Right lobe of liver (tissue), 4 donors: ENCODE results near the gene HS3ST3B1.

Source experiments
- CTCF ChIP-seq, 4 donors: fragments of 200-600 bp in 3 of 4; fragments of 450-650 bp in 1 of 4; IDR thresholded peaks; one replicate each; pipeline versions ENCODE4 v1.5.1 to v1.8.0; 2016 to 2022; ENCODE audit warnings: antibody characterized with exemption in 4 of 4, mild to moderate bottlenecking in 2 of 4
- POLR2A ChIP-seq: fragments of 450-650 bp; IDR thresholded peaks from one replicate; pipeline ENCODE4 v1.6.1; 2017; ENCODE audit warnings: antibody characterized with exemption, mild to moderate bottlenecking
- donor health status: DM: no; HTN: no; CAD: no.
- donor health status: DM: no; HTN: no; CAD: no.
- donor health status: DM: no; HTN: yes; CAD: no.

GRCh38 chr17:14341866-14342265 is 41.0 kb downstream of the HS3ST3B1 start:
- TF ChIP-seq CTCF (IDR thresholded peaks at IDR 0.05) (no peak), POLR2A (no peak)
